ENCODE measurements around the gene JPH2. TPM values are rescaled to one million over a fixed set of nuclear protein-coding genes. Genes with fewer than 3 reads are reported as not detected.
"Not testable (repeated sequence)": the region's sequence is repeated elsewhere in the genome, so short reads cannot be mapped to it uniquely, and the experiment has no call there.

Gene JPH2
- total RNA-seq, 6 experiments from 2014 or later: 0.09 to 0.31 (median 0.10) TPM; not detected in 1

DNA sequence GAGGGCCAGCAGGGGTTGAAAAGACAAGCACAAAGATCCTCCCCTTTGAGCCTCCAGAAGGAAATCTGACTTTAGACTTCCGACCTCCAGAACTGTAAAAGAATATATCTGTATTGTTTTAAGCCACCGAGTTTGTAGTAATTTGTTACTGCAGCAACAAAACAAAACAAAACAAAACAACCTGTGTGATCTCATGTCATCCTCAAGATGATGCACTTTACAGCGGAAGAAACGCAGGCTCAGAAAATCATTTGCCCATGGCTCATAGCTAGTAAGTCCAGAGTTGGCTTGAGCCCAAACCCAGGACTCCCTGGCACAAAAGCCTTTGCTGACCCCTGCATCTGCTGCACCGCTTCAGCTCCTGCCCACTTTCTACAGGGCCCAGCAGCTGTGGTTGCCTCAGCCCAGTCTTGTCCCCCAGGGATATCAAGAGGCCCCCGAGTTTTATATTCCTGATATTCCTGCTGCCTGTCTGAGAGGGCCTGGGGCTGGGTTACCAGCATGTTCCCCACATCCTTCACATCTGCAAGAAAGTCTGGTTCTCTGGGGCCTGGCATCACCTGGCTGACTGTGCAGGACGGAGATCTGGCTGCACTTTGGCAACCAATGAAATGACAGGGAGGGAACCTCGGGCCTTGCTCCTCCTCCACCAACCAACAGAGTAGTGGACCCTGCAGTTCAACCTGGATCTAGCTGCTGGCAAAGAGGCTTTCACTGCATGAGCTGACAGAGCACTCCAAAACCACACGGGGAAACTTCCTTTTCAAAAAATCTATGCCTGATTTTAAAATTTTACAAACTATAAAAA, 56.9 kb downstream of the JPH2 start:
- Histone ChIP-seq H3K4me3 (no peak overlapping the region), H3K4me1 (no peaks in the 10 kb centered on the region), H3K9me3 (no peaks in the 10 kb centered on the region), H3K27ac (no peak overlapping the region), H3K27me3 (no peaks in the 10 kb centered on the region), H3K36me3 (no peaks in the 10 kb centered on the region)
- no peak for TF ChIP-seq POLR2A (IDR thresholded peaks at IDR 0.05)
- TF ChIP-seq, protein P1, sequence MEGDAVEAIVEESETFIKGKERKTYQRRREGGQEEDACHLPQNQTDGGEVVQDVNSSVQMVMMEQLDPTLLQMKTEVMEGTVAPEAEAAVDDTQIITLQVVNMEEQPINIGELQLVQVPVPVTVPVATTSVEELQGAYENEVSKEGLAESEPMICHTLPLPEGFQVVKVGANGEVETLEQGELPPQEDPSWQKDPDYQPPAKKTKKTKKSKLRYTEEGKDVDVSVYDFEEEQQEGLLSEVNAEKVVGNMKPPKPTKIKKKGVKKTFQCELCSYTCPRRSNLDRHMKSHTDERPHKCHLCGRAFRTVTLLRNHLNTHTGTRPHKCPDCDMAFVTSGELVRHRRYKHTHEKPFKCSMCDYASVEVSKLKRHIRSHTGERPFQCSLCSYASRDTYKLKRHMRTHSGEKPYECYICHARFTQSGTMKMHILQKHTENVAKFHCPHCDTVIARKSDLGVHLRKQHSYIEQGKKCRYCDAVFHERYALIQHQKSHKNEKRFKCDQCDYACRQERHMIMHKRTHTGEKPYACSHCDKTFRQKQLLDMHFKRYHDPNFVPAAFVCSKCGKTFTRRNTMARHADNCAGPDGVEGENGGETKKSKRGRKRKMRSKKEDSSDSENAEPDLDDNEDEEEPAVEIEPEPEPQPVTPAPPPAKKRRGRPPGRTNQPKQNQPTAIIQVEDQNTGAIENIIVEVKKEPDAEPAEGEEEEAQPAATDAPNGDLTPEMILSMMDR (IDR thresholded peaks at IDR 0.05): no peak
- DNase-seq (no peak), ATAC-seq (no peak)
- WGBS (ENCODE audit: insufficient coverage, low coverage, low lambda C conversion rate, missing lambda C conversion rate): 72% methylated on average over 8 of the region's 9 CpGs
- intact Hi-C loops (cut with DNase I): no loop called here

DNA sequence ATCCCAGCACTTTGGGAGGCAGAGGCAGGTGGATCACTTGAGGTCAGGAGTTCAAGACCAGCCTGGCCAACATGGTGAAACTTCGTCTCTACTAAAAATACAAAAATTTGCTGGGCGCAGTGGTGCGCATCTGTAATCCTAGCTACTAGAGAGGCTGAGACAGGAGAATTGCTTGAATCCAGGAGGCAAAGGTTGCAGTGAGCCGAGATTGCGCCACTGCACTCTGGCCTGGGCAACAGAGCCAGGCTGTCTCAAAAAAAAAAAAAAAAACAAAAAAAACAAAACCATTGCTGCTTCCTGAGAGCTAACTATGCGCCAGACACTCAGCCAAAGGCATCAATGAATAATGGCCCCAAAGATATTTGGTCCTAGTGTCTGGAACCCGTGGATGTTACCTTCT, 57.7 kb downstream of the JPH2 start:
- H3K9me3 ChIP-seq; H3K27me3 ChIP-seq; H3K27ac ChIP-seq; H3K4me3 ChIP-seq; intact Hi-C loops (cut with DNase I); H3K36me3 ChIP-seq; H3K4me1 ChIP-seq: not testable (repeated sequence)
- ATAC-seq: peak in 2 of 4 donors; percentile 37 to 42
- WGBS (ENCODE audit: insufficient coverage, low coverage, low lambda C conversion rate, missing lambda C conversion rate): 18% methylated on average over 2 of the region's 7 CpGs
- peak in 1 of 3 donors; percentile 54 for DNase-seq

DNA sequence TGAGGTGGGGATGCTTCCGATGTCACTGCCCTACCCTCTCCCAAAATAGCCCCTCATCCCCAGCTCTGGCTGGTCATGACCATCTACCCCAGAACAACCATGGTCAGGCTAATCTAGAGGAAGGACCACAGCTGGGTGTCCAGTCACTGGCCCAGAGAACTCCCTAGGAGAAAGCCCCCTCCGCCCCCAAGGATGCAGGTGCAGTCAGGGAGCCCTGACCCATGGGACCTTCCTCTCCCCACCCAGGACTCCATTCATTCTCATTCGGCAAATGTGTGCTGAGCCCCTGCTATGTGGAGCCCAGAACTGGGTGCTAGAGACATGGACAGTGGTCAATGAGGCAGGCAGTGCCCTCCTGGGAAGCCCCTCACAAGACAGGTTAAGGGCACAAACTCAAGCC, 60.5 kb downstream of the JPH2 start:
- intact Hi-C loops (cut with DNase I): no loop called here
- DNase-seq (no peak), ATAC-seq (no peak)
- Histone ChIP-seq H3K4me1 (no peaks in the 10 kb centered on the region), H3K4me3 (no peak overlapping the region), H3K27me3 (no peaks in the 10 kb centered on the region), H3K36me3 (no peaks in the 10 kb centered on the region), H3K27ac (no peak overlapping the region), H3K9me3 (no peaks in the 10 kb centered on the region)
- 76% methylated on average over 3 of the region's 3 CpGs for WGBS (ENCODE audit: insufficient coverage, low coverage, low lambda C conversion rate, missing lambda C conversion rate)
- TF ChIP-seq, protein P1 (IDR thresholded peaks at IDR 0.05): no peak
- no peak for TF ChIP-seq POLR2A (IDR thresholded peaks at IDR 0.05)

DNA sequence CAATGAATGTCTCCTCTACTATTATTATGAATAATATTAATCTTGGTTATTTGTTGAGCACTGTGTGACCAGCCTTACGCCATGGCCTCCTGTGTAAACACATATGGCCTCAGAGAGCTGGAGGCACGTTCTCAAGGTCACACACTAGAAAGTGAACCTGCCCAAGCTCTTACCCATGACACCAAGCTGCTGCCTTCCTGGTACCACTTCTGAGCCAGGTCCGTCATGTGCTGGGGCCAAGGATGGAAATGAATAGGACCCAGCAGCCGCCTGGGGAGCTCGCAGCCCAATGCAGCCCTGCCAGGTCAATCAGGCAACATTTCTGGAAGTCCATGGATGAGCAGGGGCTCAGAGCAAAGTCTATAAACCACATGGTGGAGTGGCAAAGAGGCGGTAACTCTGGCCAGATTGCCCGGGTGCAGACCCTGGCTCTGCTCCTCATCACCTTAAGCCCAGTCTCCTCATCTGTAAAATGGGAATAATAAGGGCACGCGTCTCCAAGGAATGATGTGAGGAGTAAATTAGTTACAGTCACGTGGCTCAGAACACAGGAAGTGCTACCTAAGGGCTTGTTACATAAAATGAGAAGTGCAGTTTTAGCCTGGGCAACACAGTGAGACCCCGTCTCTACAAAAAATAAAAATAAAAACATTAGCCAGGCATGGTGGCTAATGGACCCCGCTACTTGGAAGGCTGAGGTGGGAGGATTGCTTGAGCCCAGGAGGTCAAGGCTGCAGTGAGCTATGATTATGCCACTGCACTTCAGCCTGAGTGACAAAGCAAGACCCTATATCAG, 61.5 kb downstream of the JPH2 start:
- intact Hi-C loops (cut with DNase I): no loop called here
- no peak for ATAC-seq
- TF ChIP-seq, protein P1 (IDR thresholded peaks at IDR 0.05): no peak
- TF ChIP-seq POLR2A (IDR thresholded peaks at IDR 0.05): no peak

More for the DNA sequence above, 61.5 kb downstream of the JPH2 start:
- Histone ChIP-seq H3K36me3 (no peaks in the 10 kb centered on the region), H3K4me1 (no peaks in the 10 kb centered on the region), H3K9me3 (no peaks in the 10 kb centered on the region), H3K27me3 (no peaks in the 10 kb centered on the region), H3K4me3 (no peak overlapping the region), H3K27ac (no peak overlapping the region)
- peak in 1 of 3 donors; percentile 12 for DNase-seq
- 66% methylated on average over 11 of the region's 12 CpGs for WGBS (ENCODE audit: insufficient coverage, low coverage, low lambda C conversion rate, missing lambda C conversion rate)
